Middle frontal gyrus (tissue), 1 donor: Measurements from ENCODE around the gene RTN4RL1.

ENCODE experiments used
- DNase-seq: peaks from one replicate; pipeline ENCODE4 v3.0.0-alpha.2; 2015; ENCODE audit warnings: low spot score; ENCODE audit errors: extremely low spot score

RTN4RL1 gene

GRCh38 chr17:1977583-1978395 is 47.3 kb downstream of the RTN4RL1 start:
- no peak for DNase-seq

DNA sequence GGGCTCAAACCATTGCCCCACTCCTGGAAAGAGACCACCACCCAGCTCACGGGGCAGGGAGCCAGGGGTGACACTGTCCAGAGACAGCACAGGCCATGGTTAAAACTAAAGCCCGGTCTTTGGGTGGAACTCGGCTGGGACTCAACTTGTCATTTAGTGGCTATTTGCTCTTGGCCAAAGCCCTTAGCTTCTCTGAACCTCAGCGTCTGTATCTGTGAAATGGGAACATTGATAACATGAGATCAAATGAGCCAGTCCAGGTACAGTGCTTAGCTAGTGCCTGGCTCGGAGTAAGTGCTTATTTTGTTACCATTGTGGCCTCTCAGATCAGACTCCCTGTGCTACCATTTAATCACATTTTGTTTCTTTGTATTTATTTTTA is 48.5 kb downstream of the RTN4RL1 start:
- no peak for DNase-seq

DNA sequence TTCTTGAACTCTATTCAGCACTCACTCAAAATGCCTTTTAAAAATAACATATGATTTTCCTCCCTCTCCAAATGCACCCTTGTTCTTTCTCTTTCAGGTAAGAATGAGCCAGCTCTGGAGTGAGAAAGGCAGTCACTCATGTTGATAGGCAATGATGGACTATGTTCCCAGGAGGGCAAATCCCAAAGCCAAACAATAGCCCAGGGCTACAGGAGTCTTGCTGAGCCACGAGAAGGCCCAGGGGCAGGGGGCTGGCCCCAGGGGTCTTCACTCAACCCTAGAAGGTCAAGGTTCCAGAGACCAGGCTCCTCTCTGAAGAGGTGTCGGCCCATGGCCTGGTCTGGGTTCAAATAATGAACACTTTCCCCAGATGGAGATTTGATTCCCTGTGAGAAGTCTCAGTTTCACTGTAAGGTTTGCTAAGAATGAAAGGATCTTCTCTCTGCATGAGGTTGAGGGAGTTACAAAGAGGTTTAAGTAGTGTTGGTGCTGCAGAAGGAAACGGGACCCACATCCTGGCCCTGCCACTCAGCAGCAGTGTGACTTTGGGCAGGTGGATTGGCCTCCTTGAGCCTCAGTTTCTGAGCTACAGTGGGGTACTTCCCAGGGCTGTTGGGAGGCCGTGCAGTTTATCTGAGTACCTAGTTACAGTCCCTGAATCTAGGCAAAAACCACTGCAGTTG is 49.0 kb downstream of the RTN4RL1 start:
- DNase-seq: no peak

GRCh38 chr17:1975573-1975972 is 49.6 kb downstream of the RTN4RL1 start:
- DNase-seq: no peak

- no peak for DNase-seq
Measured at GRCh38 chr17:1972487-1973160, 52.5 kb downstream of the RTN4RL1 start.

- no peak for DNase-seq
Measured at GRCh38 chr17:1970843-1971384, 54.2 kb downstream of the RTN4RL1 start.

DNA sequence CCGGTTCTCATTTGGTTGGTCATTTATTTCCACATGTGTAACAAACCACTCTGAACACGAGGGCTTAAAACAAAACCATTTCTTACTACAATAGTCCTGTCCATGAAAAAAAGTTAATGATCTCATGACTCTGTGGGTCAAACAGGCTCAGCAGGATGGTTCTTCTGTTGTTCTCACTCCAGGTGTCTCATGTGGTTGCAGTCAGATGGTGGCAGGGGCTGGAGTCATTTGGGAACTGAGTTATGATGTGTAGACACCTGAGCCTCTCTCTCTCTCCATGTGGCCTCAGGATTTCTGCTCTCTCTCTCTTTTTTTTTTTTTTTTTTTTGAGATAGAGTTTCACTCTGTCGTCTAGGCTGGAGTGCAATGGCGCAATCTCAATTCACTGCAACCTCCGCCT is 55.4 kb downstream of the RTN4RL1 start:
- DNase-seq: no peak

DNA sequence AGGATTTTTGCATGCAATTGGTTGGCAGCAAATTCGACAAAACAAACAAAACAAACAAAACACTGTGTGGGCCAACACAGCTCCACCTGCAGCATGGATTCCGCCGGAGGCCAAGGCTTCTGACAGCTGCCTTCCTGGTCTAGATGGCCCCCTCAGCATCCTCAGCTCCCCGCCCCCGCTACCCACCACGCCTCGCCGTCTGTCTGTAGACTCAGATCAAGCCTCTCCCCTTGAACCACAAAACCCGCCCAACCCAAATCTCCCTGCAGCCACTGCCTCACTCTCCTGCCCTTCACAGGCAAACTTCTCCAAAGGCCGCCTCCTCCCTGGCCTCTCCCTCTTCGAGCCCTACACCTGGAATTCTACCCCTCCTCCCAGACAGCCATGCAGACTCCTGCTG is 57.9 kb downstream of the RTN4RL1 start:
- DNase-seq: no peak

GRCh38 chr17:1966274-1967086 is 58.7 kb downstream of the RTN4RL1 start:
- no peak for DNase-seq

GRCh38 chr17:1965556-1966273 is 59.4 kb downstream of the RTN4RL1 start:
- DNase-seq: no peak

DNA sequence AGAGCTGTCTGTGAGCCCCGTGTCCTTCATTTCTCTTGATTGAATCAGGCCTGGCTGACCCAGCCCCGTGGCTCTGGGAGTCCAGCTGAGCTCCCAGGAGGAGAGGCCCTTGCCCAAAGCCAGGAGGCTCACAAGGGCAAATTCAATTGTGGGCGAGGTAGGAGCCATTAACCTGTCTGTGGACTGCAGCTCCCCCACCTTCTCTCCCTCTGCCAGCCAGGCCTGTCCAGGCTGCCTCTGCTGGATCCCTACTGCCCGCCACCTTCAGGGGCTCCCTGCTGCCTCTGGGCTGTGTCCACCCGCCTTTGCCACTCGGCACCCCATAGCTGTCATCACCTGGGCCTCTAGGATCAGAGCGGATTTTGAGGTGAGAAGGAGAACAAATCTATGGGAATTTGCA is 61.9 kb downstream of the RTN4RL1 start:
- DNase-seq: no peak

- no peak for DNase-seq
Measured at GRCh38 chr17:1961189-1961588, 63.9 kb downstream of the RTN4RL1 start.

DNA sequence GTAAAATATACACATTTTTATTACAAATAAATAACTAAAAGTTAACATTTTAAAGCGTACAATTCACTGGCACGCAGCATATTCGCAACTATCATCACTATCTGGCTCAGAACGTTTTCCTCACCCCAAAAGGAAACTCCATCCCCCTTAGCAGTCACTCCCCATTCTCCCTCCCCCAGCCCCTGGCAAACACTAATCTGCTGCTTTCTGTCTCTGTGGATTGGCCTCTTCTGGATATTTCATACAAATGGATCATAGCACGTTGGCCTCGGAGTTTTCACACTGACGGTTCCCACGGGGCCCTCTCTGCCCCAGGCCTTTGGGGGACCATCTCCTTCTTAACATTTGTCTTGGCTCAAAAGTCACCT is 64.6 kb downstream of the RTN4RL1 start:
- DNase-seq: no peak

DNA sequence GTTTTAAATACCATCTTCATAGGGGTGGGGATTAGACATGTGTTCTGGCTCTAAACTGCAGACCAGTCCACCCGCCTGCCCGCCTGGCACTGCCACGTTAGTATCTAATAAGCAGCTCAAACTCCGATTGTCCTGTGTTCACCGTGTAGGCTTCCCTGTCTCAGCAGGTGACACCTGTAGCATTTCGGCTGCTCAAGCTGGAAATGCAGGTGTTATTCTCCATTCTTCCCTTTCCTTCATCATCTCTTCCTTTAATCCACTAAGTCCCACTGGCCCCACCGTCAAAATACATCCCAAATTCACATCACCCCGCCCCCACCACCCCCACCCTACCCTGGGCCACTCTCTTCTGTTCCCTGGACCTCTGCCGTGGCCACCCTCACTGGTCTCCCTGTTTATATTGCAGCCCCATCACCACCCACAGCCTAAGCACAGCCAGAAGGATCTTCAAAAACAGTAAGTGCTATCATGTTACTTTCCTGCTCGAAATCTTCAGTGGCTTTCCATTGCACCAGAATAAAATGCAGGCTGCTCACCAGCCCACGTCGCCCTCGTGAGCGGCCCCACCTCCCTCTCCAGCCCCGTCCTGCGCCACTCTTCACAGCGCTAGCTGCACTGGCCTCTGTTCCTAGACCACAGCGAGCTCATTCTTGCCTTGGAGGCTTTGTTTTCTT is 65.1 kb downstream of the RTN4RL1 start:
- DNase-seq: peak; percentile 56

- no peak for DNase-seq
Measured at GRCh38 chr17:1958134-1958881, 66.8 kb downstream of the RTN4RL1 start.

GRCh38 chr17:1957037-1957436 is 68.1 kb downstream of the RTN4RL1 start:
- DNase-seq: no peak

DNA sequence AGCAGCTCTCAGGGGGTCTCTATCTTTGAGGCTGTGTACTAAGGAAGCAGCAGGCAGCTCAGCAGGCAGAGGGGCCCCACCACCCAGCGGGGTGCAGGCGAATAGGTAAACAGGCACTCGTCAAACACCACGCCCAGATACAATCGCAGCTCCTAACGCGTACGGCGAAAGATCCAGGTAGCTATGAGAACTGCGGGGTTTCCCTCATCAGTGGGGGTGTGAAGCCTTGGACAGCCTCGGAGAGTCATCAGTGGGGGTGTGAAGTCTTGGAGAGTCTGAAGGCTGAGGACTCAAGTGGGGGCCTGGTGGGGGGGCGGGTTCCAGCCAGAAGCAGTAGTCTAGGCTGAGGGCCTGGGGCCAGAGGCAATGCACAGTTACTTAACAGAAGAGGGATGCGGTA is 69.0 kb downstream of the RTN4RL1 start:
- DNase-seq: no peak

DNA sequence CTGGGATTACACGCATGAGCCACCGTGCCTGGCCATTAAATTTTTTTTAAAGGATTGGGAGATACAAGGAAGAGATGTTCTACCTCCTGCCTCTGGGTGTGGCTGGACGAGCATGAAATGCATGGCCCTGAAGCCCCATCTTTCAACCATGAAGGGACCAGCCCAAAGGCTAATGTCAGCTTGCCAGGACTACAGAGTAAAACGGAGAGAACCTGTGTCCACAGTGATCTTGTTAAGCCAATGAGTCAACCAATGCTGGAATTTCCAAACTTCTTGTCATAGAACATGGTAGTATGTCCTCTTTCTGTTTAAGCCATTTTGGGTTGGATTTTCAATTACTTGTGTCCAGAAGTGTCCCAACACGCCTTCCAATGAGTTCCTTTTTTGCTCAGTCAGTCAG is 71.3 kb downstream of the RTN4RL1 start:
- DNase-seq: no peak

DNA sequence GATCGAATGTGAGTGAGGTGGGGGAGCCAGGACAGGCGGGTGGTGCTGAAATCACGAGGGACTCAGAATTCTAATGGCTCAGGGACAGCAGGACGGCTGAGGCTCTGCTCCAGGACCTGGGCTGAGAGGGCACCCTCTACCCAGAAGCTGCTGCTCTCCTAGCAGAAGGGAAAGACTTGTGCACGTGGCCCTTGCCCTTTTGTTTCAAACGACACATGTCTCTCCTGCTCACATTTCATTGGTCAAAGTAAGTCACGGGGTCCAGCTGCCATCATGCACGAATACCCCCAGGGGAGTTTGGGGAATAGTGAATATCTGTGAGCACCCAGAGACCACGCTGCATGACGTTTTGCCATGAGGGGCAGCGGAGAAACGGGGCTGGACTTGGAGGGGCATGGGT is 73.2 kb downstream of the RTN4RL1 start:
- DNase-seq: no peak
